ENCODE data around the gene SOCS3. TPM values are rescaled to one million over a fixed set of nuclear protein-coding genes. Genes with fewer than 3 reads are reported as not detected.

Gene SOCS3
- total RNA-seq, 2 donors from 2014 or later = 39.9 to 56.8 TPM

DNA sequence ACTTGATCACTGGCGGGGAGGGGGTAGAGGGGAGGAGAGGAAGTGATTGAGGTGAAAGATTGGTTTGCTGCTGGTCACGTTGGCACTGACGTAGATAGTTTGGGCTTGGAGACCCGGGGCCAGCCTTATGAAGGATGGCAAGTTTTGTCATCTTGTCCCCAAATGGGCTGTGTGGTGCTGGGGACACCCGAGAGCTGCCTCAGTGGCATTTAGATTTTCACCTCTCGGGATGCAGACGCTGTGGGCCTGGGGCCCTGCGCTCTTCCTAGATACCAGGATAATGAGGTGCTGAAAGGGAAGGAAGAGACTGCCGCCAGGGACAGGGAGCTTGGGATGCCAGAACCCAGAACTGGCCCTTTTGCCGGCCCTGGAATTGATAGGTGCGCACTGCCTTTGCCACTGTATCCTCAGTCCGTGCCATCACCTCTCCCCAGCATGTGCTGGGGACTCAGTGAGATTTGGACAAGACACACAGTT lies 1.4 kb upstream of the SOCS3 start:
- Histone ChIP-seq H3K36me3 (peaks cover 16% of the 10 kb centered on the region), H3K27me3 (no peaks in the 10 kb centered on the region), H3K4me1 (peaks cover 0 to 56% of the 10 kb centered on the region in 2 donors), H3K27ac (peak overlapping the region in 1 of 2 donors; percentile 88), H3K4me3 (no peak overlapping the region), H3K9me3 (no peaks in the 10 kb centered on the region)
- DNase-seq (ENCODE audit: low spot score) = no peak
- TF ChIP-seq, protein P1, sequence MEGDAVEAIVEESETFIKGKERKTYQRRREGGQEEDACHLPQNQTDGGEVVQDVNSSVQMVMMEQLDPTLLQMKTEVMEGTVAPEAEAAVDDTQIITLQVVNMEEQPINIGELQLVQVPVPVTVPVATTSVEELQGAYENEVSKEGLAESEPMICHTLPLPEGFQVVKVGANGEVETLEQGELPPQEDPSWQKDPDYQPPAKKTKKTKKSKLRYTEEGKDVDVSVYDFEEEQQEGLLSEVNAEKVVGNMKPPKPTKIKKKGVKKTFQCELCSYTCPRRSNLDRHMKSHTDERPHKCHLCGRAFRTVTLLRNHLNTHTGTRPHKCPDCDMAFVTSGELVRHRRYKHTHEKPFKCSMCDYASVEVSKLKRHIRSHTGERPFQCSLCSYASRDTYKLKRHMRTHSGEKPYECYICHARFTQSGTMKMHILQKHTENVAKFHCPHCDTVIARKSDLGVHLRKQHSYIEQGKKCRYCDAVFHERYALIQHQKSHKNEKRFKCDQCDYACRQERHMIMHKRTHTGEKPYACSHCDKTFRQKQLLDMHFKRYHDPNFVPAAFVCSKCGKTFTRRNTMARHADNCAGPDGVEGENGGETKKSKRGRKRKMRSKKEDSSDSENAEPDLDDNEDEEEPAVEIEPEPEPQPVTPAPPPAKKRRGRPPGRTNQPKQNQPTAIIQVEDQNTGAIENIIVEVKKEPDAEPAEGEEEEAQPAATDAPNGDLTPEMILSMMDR (IDR thresholded peaks at IDR 0.05) = no peak

DNA sequence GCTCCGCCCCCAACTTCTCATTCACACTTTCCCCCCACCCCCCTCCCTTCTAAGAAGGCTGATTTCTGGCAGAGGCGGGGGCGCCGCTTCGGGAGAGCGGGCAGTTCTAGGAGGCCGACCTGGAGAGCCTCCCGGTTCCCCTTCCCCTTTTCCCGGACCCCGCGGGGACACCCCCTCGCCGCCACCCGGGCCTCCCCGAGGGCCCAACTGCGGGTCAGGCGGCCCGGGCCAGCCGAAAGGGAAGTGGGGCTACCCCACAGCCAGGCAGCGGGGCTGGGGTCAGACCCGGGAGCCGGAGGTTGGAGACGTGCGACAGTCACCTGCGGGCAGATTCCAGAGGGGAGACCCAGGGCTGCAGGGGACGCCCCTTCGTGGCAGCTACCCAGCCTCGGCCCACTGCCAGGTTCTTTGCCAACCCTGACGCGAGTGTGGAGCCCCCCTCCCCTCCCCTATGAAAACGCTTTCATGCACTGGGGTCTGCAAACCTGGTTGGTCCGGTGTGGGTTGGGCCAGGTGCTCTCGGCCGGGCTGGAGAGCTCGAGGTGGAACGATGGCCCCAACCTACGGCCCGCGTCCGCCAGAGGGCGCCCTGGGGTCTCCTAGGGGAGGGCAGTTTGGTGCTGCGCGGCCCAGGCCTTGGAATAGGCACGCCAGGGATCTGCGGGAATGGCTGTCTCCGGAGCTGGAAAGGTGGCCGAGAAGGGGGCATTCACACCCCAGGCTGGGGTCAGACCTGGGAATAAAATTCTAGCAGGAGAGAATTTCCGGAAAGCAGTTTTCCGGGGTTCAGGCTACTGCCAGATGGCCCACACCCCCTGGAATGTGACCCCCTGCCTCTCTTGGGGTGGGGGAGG lies 721 bp upstream of the SOCS3 start:
- Histone ChIP-seq H3K9me3 (no peaks in the 10 kb centered on the region), H3K27ac (peak overlapping the region; percentile 88 to 93), H3K4me1 (peaks cover 0 to 56% of the 10 kb centered on the region in 2 donors), H3K27me3 (no peaks in the 10 kb centered on the region), H3K36me3 (peaks cover 16% of the 10 kb centered on the region), H3K4me3 (peak overlapping the region; percentile 40 to 67)
- DNase-seq (ENCODE audit: low spot score) = peak; percentile 95
- TF ChIP-seq, protein P1 (IDR thresholded peaks at IDR 0.05) = peak; percentile 79 to 97

DNA sequence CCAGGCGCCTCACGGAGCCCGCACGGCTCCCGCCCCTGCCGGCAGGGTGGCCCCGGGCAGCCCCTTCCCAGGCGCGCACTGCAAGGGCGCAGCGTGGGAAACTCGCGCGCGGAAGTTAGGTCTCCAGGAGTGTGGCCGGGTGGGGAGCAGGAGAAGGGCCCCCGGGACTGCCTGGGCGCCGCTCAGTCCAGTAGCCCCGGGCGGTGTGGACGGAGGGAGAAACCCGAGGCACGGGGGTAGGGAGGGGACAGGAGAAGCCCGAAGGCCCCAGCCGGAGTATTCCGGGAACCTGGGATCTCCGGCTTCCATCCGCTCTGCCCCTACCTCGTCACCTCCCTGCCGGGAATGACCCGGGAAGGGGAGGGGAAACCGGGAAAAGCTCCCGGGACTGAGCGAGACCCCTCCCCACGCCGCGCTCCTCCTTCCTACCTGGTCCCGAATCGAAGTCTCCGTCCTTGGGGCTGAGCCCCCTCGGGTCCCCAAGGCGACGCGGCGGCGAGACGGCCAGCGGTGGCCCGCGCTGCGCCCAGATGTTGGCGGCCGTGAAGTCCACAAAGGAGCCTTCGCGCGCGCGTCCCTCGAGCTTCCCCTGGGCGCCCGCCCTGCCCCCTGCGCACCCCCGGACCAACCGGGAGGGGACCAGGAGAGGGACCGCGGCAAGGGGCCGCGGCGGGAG lies 418 bp downstream of the SOCS3 start:
- no peaks in the 10 kb centered on the region for H3K27me3 ChIP-seq
- peak overlapping the region; percentile 67 to 76 for H3K4me3 ChIP-seq
- TF ChIP-seq, protein P1 (IDR thresholded peaks at IDR 0.05) = no peak
- DNase-seq (ENCODE audit: low spot score) = no peak
- peaks cover 0 to 61% of the 10 kb centered on the region in 2 donors for H3K4me1 ChIP-seq
- H3K9me3 ChIP-seq = no peaks in the 10 kb centered on the region
- H3K36me3 ChIP-seq = peaks cover 16% of the 10 kb centered on the region
- H3K27ac ChIP-seq = peak overlapping the region; percentile 93 to 94

DNA sequence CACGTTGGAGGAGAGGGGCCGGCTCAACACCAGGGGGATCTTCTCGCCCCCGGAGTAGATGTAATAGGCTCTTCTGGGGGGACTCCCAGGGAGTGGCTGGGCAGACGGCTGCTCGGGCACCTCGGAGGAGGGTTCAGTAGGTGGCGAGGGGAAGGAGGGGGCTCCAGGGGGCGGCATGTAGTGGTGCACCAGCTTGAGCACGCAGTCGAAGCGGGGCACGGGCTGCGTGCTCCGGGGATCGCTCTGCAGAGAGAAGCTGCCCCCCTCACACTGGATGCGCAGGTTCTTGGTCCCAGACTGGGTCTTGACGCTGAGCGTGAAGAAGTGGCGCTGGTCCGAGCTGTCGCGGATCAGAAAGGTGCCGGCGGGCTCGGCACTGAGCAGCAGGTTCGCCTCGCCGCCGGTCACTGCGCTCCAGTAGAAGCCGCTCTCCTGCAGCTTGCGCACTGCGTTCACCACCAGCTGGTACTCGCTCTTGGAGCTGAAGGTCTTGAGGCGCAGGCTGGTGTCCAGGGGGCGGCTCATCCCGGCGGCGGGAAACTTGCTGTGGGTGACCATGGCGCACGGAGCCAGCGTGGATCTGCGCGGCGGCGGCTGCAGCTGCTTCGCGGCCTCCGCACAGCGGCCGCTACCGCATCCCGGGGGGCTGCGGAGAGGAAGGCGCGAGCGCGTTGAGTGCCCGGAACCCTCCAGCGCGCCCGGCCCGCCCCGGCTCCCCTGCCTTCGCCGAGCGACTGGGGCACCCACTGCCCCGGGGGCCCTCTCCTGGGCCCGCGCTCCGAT lies 1.1 kb downstream of the SOCS3 start:
- DNase-seq (ENCODE audit: low spot score) = no peak
- H3K4me1 ChIP-seq = peaks cover 0 to 64% of the 10 kb centered on the region in 2 donors
- peak overlapping the region; percentile 67 to 76 for H3K4me3 ChIP-seq
- no peaks in the 10 kb centered on the region for H3K27me3 ChIP-seq
- H3K36me3 ChIP-seq = peaks cover 16% of the 10 kb centered on the region
- TF ChIP-seq, protein P1 (IDR thresholded peaks at IDR 0.05) = no peak
- H3K27ac ChIP-seq = peak overlapping the region; percentile 93 to 94
- no peaks in the 10 kb centered on the region for H3K9me3 ChIP-seq

DNA sequence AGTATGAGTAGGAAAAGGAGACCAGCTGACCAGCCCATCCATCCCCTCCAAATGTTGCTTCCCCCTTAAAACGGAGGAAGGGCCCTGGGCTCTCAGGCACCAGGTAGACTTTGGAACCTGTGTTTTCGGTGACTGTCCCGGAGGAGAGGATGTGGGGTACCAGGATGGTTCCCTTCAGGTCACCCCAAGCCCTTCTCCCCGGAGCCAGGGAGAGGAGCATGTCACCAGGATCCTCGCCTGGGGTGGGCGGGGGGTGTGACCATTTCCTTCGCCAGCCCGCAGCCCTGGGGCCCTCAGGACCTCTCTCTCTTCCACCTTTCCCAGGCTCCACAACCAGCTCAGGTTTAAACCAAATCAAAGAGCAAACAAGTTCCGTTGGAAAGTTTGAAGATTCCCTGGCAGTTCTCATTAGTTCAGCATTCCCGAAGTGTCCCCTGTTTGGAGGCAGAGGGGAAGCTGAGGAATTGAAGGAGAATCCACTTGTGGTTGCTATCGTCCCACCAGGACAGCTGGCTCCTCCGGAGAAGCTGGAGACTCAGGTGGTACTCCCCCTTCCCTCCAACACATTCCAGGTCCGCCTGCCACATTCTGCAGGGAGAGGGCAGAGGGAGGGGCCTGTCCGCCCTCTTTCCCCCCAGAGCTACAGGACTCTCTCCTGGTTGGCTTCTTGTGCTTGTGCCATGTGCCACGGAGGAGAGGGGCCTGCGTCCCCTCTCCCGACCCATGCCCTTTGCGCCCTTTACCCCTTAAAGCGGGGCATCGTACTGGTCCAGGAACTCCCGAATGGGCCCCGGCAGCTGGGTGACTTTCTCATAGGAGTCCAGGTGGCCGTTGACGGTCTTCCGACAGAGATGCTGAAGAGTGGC lies 2.0 kb downstream of the SOCS3 start:
- Histone ChIP-seq H3K27ac (peak overlapping the region; percentile 93 to 94), H3K9me3 (no peaks in the 10 kb centered on the region), H3K27me3 (no peaks in the 10 kb centered on the region), H3K36me3 (peaks cover 16% of the 10 kb centered on the region), H3K4me3 (peak overlapping the region; percentile 67 to 76), H3K4me1 (peaks cover 0 to 71% of the 10 kb centered on the region in 2 donors)
- TF ChIP-seq, protein P1 (IDR thresholded peaks at IDR 0.05) = no peak
- no peak for DNase-seq (ENCODE audit: low spot score)

All from right atrium auricular region (tissue), 2 donors.